HG02623 (cell line): Measurements from ENCODE around the gene MRLN.
"Not testable (repeated sequence)": the region's sequence is repeated elsewhere in the genome, so short reads cannot be mapped to it uniquely, and the experiment has no call there.

Experiments
- ATAC-seq: cut with Tn5 transposase; IDR thresholded peaks from one replicate; pipeline ENCODE4 v1.9.1; 2021; ENCODE audit warnings: moderate library complexity; ENCODE audit not compliant: unreplicated experiment

MRLN gene

GRCh38 chr10:59753267-59753666 is at the start of gene MRLN:
TSS of gene MRLN (minus strand) at chr10:59753455.
- ATAC-seq, result no peak

GRCh38 chr10:59801171-59801570 is 47.9 kb upstream of the MRLN start:
- no peak for ATAC-seq

- ATAC-seq, result no peak
Measured at GRCh38 chr10:59799421-59799820, 46.2 kb upstream of the MRLN start.

- no peak for ATAC-seq
Measured at GRCh38 chr10:59793919-59794318, 40.7 kb upstream of the MRLN start.

GRCh38 chr10:59792812-59793211 is 39.6 kb upstream of the MRLN start:
- no peak for ATAC-seq

- no peak for ATAC-seq
Measured at GRCh38 chr10:59791601-59792000, 38.3 kb upstream of the MRLN start.

- not testable (repeated sequence) for ATAC-seq
Measured at GRCh38 chr10:59790080-59790479, 36.8 kb upstream of the MRLN start.

- ATAC-seq, result not testable (repeated sequence)
Measured at GRCh38 chr10:59788914-59789313, 35.7 kb upstream of the MRLN start.

GRCh38 chr10:59787032-59787431 is 33.8 kb upstream of the MRLN start:
- ATAC-seq, result not testable (repeated sequence)

- ATAC-seq, result not testable (repeated sequence)
Measured at GRCh38 chr10:59785476-59785875, 32.2 kb upstream of the MRLN start.

GRCh38 chr10:59781511-59781910 is 28.3 kb upstream of the MRLN start:
- ATAC-seq, result no peak

GRCh38 chr10:59779756-59780533 is 26.7 kb upstream of the MRLN start:
- ATAC-seq, result no peak

- ATAC-seq, result no peak
Measured at GRCh38 chr10:59774451-59774850, 21.2 kb upstream of the MRLN start.

- ATAC-seq, result no peak
Measured at GRCh38 chr10:59773088-59773487, 19.8 kb upstream of the MRLN start.

- no peak for ATAC-seq
Measured at GRCh38 chr10:59771162-59771807, 18.0 kb upstream of the MRLN start.

- ATAC-seq, result no peak
Measured at GRCh38 chr10:59770689-59771088, 17.4 kb upstream of the MRLN start.

GRCh38 chr10:59762505-59762904 is 9.2 kb upstream of the MRLN start:
- ATAC-seq, result no peak

GRCh38 chr10:59757966-59758365 is 4.7 kb upstream of the MRLN start:
- no peak for ATAC-seq

- no peak for ATAC-seq
Measured at GRCh38 chr10:59754951-59755350, 1.7 kb upstream of the MRLN start.

- ATAC-seq, result no peak
Measured at GRCh38 chr10:59752278-59752940, 846 bp downstream of the MRLN start.

GRCh38 chr10:59750155-59750945 is 2.9 kb downstream of the MRLN start:
- no peak for ATAC-seq
